ENCODE results near the gene PET100.

Gene PET100

DNA sequence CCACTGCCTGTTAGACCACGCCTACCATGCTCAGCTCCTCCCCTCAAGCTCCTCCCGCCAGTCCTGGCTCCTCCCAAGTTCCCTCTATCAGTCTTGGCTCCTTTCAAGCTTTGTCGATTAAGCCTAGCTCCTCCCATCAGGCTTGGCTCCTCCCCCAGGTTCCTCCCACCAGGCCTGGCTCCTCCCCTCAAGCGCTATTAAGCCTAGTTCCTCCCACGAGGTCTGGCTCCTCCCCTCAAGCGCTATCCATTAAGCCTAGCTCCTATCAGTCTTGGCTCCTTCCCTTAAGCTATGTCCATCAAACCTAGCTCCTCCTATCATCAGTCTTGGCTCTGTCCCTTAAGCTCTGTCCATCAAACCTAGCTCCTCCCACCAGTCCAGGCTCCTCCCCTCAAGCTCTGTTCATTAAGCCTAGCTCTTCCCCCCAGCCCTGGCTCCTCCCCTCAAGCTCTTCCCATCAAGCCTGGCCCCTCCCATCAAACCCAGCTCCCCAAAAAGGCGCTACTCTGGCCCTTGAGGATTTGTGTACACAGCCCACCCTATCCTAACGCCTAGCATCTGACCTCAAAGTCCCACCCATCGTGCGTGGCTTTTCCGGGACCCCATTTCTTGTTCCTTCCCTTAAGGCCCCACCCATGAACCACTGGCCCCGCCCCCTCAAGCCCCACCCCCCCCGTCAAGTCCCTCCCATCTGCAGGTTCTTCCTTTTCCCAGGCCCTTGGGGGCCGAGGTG lies 23.9 kb upstream of the PET100 start:
- Histone ChIP-seq H3K27me3 (ENCODE audit: insufficient read depth, low read length) (no peaks in the 10 kb centered on the region), H3K36me3 (ENCODE audit: insufficient read depth, low read length) (peaks cover 12% of the 10 kb centered on the region), H3K4me1 (ENCODE audit: insufficient read depth, low read length) (no peaks in the 10 kb centered on the region), H3K4me3 (ENCODE audit: low read length) (no peak overlapping the region), H3K9me3 (ENCODE audit: low read length) (no peaks in the 10 kb centered on the region), H2AFZ (ENCODE audit: low read depth, low read length) (no peak overlapping the region)

DNA sequence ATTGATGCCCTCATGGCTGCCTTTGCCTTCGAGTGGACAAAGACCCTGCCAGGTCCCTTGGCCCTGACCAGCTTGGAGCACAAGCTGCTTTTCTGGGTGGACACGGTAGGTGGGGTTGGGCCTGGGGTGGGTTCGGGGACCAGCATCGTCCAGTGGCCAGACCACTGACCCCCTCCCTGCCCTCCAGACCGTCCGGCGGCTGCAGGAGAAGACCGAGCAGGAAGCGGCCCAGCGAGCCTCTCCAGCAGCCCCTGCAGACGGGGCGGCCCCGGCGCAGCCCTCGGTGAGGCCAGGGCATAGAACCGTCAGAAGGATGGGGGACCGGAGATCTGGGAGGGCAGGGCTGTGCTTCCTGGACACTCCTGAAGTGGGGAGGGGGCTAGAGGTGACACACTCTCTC lies 23.3 kb upstream of the PET100 start:
- no peaks in the 10 kb centered on the region for H3K9me3 ChIP-seq (ENCODE audit: low read length)
- no peaks in the 10 kb centered on the region for H3K4me1 ChIP-seq (ENCODE audit: insufficient read depth, low read length)
- no peak overlapping the region for H2AFZ ChIP-seq (ENCODE audit: low read depth, low read length)
- no peaks in the 10 kb centered on the region for H3K27me3 ChIP-seq (ENCODE audit: insufficient read depth, low read length)
- H3K4me3 ChIP-seq (ENCODE audit: low read length) = no peak overlapping the region
- peaks cover 18% of the 10 kb centered on the region for H3K36me3 ChIP-seq (ENCODE audit: insufficient read depth, low read length)

DNA sequence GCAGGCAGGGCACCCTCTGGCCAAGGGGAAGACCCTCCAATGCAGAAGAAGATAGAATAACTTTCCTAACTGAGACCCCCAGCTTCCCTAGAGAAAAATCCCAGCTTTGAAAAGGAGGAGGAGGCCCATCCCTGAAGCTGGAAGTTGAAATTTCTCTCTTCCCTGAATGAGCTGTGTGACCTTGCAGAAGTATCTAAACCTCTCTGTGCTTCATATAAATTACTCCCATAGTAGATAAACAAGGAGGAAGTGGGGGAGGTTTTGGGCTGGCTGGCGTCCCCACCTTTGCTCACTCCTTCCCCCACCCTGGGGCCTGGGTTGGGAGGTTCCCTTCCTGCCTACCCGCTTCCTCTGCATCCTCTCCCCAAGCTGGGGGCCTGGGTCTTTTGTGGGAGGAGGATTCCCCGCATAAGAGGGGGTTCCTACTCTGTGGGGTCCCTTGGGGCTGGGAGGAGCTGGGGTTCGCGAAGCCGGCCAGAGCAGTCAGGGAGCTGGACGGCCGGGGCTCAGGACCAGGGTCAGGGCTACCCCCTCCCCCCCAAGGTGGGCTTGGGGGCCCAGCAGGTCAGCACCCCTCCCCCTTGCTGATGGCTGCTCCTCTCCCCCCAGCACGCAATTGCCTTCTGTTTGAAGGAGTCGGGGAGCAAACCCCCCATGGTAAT lies 22.2 kb upstream of the PET100 start:
- Histone ChIP-seq H3K9me3 (ENCODE audit: low read length) (no peaks in the 10 kb centered on the region), H3K36me3 (ENCODE audit: insufficient read depth, low read length) (peaks cover 25% of the 10 kb centered on the region), H3K4me1 (ENCODE audit: insufficient read depth, low read length) (no peaks in the 10 kb centered on the region), H3K4me3 (ENCODE audit: low read length) (no peak overlapping the region), H2AFZ (ENCODE audit: low read depth, low read length) (no peak overlapping the region), H3K27me3 (ENCODE audit: insufficient read depth, low read length) (no peaks in the 10 kb centered on the region)

DNA sequence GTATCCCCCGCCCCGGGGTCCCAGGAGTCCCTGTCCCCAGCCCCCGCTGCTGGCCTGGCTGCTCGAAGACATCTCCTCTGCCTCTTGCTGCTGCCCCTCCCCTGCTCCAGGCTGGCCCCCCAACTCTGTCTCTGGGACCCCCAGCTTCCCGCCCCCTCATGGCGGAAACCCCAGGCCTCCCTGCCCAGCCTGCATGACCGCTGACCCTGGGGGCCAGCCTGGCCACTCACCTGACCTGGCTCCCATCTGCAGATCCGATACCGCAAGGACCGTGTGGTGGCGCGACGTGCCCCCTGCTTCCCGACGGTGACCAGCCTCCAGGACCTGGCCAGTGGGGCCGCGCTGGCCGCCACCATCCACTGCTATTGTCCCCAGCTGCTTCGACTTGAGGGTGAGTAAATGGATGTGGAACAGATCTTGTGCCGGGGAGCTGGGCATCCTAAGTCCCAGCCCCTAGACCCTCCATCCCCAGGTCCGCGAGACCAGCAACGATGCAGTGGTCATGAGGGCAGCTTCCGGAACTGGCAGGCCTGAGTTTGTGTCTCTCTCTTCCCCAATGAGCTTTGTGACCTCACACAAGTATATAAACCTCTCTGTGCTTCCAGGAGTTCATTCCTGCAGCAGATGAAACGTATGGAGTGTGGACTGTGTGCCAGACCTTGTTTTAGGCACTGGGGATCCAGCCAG lies 21.6 kb upstream of the PET100 start:
- Histone ChIP-seq H3K36me3 (ENCODE audit: insufficient read depth, low read length) (peaks cover 26% of the 10 kb centered on the region), H3K27me3 (ENCODE audit: insufficient read depth, low read length) (no peaks in the 10 kb centered on the region), H3K4me1 (ENCODE audit: insufficient read depth, low read length) (no peaks in the 10 kb centered on the region), H3K9me3 (ENCODE audit: low read length) (no peaks in the 10 kb centered on the region), H3K4me3 (ENCODE audit: low read length) (no peak overlapping the region), H2AFZ (ENCODE audit: low read depth, low read length) (no peak overlapping the region)

DNA sequence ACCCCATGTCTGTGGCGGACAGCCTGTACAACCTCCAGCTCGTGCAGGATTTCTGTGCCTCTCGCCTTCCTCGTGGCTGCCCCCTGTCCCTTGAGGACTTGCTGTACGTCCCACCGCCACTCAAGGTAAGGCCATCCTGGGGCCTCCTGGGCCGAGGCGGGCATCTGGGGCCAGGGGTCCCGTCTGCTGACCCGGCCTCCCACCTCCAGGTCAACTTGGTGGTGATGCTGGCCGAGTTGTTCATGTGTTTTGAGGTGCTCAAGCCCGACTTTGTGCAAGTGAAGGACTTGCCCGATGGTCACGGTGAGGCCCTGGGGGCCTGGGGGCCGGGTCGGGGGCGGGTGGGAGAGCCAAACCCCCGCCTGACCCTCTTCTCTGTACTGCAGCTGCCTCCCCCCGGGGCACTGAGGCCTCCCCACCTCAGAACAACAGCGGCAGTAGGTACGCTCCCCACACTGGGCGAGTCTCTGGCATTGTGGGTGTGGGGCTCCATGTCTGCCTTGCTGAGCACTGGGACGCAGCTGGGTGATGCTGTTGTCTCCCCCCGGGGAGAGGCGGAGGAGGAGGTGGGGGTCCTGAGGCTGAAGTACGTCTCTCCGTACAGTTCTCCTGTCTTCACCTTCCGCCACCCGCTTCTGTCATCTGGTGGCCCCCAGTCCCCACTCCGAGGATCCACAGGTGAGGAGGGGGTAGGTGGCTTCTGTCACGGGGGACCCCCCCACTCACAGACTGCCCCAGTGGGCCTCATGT lies 18.9 kb upstream of the PET100 start:
- Histone ChIP-seq H3K36me3 (ENCODE audit: insufficient read depth, low read length) (peaks cover 26% of the 10 kb centered on the region), H3K4me1 (ENCODE audit: insufficient read depth, low read length) (no peaks in the 10 kb centered on the region), H3K27me3 (ENCODE audit: insufficient read depth, low read length) (no peaks in the 10 kb centered on the region), H2AFZ (ENCODE audit: low read depth, low read length) (no peak overlapping the region), H3K4me3 (ENCODE audit: low read length) (no peak overlapping the region), H3K9me3 (ENCODE audit: low read length) (no peaks in the 10 kb centered on the region)

DNA sequence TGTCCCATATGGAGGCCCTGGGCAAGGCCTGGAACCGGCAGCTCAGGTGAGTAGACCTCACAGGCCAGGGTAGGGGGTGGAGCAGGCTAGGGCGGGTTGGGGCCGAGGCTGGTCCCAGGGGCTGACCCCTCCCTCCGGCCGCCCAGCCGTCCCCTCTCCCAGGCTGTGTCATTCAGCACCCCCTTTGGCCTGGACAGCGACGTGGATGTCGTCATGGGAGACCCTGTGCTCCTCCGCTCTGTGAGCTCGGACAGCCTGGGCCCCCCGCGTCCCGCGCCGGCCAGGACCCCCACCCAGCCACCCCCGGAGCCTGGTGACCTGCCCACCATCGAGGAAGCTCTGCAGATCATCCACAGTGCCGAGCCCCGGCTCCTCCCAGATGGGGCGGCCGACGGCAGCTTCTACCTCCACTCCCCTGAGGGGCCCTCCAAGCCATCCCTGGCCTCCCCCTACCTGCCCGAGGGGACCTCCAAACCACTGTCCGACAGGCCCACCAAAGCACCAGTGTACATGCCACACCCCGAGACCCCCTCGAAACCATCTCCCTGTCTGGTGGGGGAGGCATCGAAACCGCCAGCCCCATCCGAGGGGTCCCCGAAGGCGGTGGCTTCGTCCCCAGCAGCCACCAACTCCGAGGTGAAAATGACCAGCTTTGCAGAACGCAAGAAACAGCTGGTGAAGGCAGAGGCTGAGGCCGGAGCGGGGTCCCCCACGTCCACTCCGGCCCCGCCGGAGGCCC lies 17.9 kb upstream of the PET100 start:
- Histone ChIP-seq H3K4me1 (ENCODE audit: insufficient read depth, low read length) (no peaks in the 10 kb centered on the region), H2AFZ (ENCODE audit: low read depth, low read length) (no peak overlapping the region), H3K4me3 (ENCODE audit: low read length) (no peak overlapping the region), H3K27me3 (ENCODE audit: insufficient read depth, low read length) (no peaks in the 10 kb centered on the region), H3K36me3 (ENCODE audit: insufficient read depth, low read length) (peaks cover 31% of the 10 kb centered on the region), H3K9me3 (ENCODE audit: low read length) (no peaks in the 10 kb centered on the region)

DNA sequence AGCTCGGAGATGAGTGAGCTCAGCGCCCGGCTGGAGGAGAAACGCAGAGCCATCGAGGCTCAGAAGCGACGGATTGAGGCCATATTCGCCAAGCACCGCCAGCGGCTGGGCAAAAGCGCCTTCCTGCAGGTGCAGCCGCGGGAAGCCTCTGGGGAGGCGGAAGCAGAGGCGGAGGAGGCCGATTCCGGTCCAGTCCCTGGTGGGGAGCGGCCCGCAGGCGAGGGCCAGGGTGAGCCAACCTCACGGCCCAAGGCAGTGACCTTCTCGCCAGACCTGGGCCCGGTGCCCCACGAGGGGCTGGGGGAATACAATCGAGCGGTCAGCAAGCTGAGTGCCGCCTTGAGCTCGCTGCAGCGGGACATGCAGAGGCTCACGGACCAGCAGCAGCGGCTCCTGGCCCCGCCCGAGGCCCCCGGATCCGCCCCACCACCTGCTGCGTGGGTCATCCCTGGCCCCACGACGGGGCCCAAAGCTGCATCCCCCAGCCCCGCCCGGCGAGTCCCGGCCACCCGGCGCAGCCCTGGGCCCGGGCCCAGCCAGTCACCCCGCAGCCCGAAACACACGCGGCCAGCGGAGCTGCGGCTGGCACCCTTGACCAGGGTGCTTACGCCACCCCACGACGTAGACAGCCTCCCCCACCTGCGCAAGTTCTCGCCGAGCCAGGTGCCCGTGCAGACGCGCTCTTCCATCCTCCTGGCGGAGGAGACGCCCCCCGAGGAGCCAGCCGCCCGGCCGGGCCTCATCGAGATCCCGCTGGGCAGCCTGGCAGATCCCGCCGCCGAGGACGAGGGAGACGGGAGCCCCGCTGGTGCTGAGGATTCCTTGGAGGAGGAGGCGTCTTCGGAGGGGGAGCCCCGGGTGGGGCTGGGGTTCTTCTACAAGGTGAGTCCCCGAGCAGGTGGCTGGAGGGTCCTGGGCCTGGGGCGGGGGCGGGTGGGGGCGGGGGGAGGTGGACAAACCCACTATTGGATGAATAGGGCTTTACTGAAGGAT lies 17.0 kb upstream of the PET100 start:
- H2AFZ ChIP-seq (ENCODE audit: low read depth, low read length) = no peak overlapping the region
- no peaks in the 10 kb centered on the region for H3K9me3 ChIP-seq (ENCODE audit: low read length)
- no peaks in the 10 kb centered on the region for H3K27me3 ChIP-seq (ENCODE audit: insufficient read depth, low read length)
- no peaks in the 10 kb centered on the region for H3K4me1 ChIP-seq (ENCODE audit: insufficient read depth, low read length)
- peaks cover 34% of the 10 kb centered on the region for H3K36me3 ChIP-seq (ENCODE audit: insufficient read depth, low read length)
- no peak overlapping the region for H3K4me3 ChIP-seq (ENCODE audit: low read length)

DNA sequence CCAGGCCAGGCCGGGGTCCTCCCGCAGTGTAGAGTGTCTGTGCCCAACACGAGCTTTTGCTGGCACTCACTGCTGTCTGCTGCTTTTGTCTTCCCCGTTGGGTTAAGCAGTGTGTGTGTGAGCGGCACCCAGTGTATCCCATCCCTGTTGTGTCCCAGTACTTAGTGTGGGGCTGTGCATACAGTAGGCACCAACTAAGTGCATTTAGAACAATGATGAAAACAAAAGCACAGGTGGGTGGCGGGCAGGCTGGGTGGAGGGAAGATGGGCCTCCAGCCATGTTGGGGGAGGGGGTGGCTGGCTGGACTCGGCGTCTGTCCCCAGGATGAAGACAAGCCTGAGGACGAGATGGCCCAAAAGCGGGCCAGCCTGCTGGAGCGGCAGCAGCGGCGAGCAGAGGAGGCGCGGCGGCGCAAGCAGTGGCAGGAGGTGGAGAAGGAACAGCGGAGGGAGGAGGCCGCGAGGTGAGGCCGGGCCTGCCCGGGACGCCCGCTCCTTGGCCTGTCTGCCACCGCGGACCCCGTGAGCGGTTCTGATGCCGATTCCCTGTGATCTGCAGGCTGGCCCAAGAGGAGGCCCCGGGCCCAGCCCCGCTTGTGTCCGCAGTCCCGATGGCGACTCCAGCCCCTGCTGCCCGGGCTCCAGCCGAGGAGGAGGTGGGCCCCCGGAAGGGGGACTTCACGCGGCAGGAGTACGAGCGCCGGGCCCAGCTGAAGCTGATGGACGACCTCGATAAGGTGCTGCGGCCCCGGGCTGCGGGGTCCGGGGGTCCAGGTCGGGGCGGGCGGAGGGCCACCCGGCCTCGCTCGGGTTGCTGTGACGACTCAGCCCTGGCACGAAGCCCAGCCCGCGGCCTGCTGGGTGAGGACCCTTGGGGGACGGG lies 14.5 kb upstream of the PET100 start:
- H3K9me3 ChIP-seq (ENCODE audit: low read length) = no peaks in the 10 kb centered on the region
- no peak overlapping the region for H2AFZ ChIP-seq (ENCODE audit: low read depth, low read length)
- peaks cover 40% of the 10 kb centered on the region for H3K36me3 ChIP-seq (ENCODE audit: insufficient read depth, low read length)
- H3K4me1 ChIP-seq (ENCODE audit: insufficient read depth, low read length) = no peaks in the 10 kb centered on the region
- H3K4me3 ChIP-seq (ENCODE audit: low read length) = no peak overlapping the region
- H3K27me3 ChIP-seq (ENCODE audit: insufficient read depth, low read length) = no peaks in the 10 kb centered on the region

DNA sequence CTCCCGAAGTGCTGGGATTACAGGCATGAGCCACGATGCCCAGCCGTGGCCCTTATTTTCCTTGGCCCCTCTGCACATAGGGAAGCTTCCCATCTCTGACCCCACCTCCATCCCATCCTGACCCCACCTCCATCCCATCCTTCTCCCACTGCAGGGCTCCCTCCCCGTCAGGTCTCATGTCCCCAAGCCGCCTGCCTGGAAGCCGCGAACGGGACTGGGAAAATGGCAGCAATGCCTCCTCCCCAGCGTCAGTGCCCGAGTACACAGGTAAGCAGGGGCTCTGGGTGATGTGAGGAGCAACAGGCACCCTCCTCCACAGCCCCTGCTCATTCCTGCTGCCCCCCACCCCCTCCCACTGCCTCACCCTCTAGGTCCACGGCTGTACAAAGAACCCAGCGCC lies 12.4 kb upstream of the PET100 start:
- no peak overlapping the region for H2AFZ ChIP-seq (ENCODE audit: low read depth, low read length)
- H3K4me3 ChIP-seq (ENCODE audit: low read length) = no peak overlapping the region
- H3K4me1 ChIP-seq (ENCODE audit: insufficient read depth, low read length) = no peaks in the 10 kb centered on the region
- no peaks in the 10 kb centered on the region for H3K27me3 ChIP-seq (ENCODE audit: insufficient read depth, low read length)
- H3K36me3 ChIP-seq (ENCODE audit: insufficient read depth, low read length) = peaks cover 40% of the 10 kb centered on the region
- H3K9me3 ChIP-seq (ENCODE audit: low read length) = no peaks in the 10 kb centered on the region

DNA sequence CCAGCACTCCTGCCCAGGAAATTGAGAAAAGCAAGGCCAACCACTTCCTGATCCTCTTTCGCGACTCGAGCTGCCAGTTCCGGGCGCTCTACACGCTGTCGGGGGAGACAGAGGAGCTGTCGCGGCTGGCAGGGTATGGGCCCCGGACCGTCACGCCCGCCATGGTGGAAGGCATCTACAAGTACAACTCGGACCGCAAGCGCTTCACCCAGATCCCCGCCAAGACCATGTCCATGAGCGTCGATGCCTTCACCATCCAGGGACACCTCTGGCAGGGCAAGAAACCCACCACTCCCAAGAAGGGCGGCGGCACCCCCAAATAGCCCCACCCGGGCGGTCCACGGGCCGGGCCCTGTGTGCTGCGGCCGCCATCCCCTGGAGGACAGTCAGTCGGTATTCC lies 11.9 kb upstream of the PET100 start:
- H3K9me3 ChIP-seq (ENCODE audit: low read length) = no peaks in the 10 kb centered on the region
- peaks cover 43% of the 10 kb centered on the region for H3K36me3 ChIP-seq (ENCODE audit: insufficient read depth, low read length)
- H3K4me1 ChIP-seq (ENCODE audit: insufficient read depth, low read length) = no peaks in the 10 kb centered on the region
- H3K27me3 ChIP-seq (ENCODE audit: insufficient read depth, low read length) = no peaks in the 10 kb centered on the region
- no peak overlapping the region for H3K4me3 ChIP-seq (ENCODE audit: low read length)
- no peak overlapping the region for H2AFZ ChIP-seq (ENCODE audit: low read depth, low read length)

DNA sequence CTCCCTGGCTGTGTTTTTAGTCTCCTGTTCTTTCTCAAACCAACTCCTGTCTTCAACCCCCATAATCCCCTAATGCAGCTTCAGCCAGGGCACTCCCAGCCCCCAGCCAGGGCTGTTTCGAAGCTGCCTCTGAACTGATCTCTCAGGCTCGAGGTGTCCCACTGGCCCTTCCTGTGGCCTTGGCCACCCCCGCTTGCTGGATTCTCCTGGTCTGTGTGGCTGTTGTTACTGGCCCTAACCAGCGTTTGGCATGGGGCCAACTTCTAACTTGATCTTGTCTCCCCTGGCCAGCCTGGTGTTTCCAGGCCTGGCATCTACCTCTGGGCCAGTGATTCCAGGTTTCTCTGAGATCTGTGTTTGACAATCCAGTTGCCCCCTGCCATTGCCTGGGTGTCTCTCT lies 11.2 kb upstream of the PET100 start:
- H2AFZ ChIP-seq (ENCODE audit: low read depth, low read length) = no peak overlapping the region
- no peak overlapping the region for H3K4me3 ChIP-seq (ENCODE audit: low read length)
- peaks cover 48% of the 10 kb centered on the region for H3K36me3 ChIP-seq (ENCODE audit: insufficient read depth, low read length)
- H3K9me3 ChIP-seq (ENCODE audit: low read length) = no peaks in the 10 kb centered on the region
- H3K4me1 ChIP-seq (ENCODE audit: insufficient read depth, low read length) = no peaks in the 10 kb centered on the region
- no peaks in the 10 kb centered on the region for H3K27me3 ChIP-seq (ENCODE audit: insufficient read depth, low read length)
